Keratinocyte (primary cell): ENCODE data around the gene MCTP2. TPM values are rescaled to one million over a fixed set of nuclear protein-coding genes. Genes with fewer than 3 reads are reported as not detected.
A peak's percentile ranks its signal among the peaks of the same experiment; 100 is the strongest.

Experiments used
- DNase-seq: peaks from one replicate; pipeline ENCODE4 v3.0.0-alpha.2; 2011; ENCODE audit warnings: low read depth, missing footprints, low spot score
- FAIRE-seq: peaks from 2 replicates; lab custom pipeline; 2011; peaks lifted over from hg19 to GRCh38; lab: Jason Lieb, UNC
- H2AFZ ChIP-seq: 2 replicates; pipeline ENCODE4 v1.6.0; 2012; ENCODE audit warnings: low read length, control low read depth, inconsistent platforms; ENCODE audit not compliant: control insufficient read depth
- H3K27ac ChIP-seq: 2 replicates; pipeline ENCODE4 v1.5.1; 2011; ENCODE audit warnings: low read length; ENCODE audit not compliant: control insufficient read depth, insufficient read depth
- H3K27me3 ChIP-seq: 3 replicates; pipeline ENCODE4 v1.6.0; 2011; ENCODE audit warnings: low read length; ENCODE audit not compliant: control insufficient read depth, insufficient read depth; ENCODE audit errors: extremely low read depth
- H3K36me3 ChIP-seq, 2 experiments: 2 replicates in 1 of 2; 3 replicates in 1 of 2; pipeline ENCODE4 v1.5.1; 2011; ENCODE audit warnings: low read length in 2 of 2, mild to moderate bottlenecking in 1 of 2; ENCODE audit not compliant: control insufficient read depth in 2 of 2, insufficient read depth in 2 of 2; ENCODE audit errors: extremely low read depth in 1 of 2
- H3K4me1 ChIP-seq: 3 replicates; pipeline ENCODE4 v1.5.1; 2011; ENCODE audit warnings: low read length; ENCODE audit not compliant: control insufficient read depth, insufficient read depth; ENCODE audit errors: extremely low read depth
- H3K4me2 ChIP-seq: 3 replicates; pipeline ENCODE4 v1.6.0; 2011; ENCODE audit warnings: low read depth, low read length; ENCODE audit not compliant: control insufficient read depth, insufficient read depth; ENCODE audit errors: extremely low read depth
- H3K4me3 ChIP-seq, 3 experiments: fragments of 200-600 bp in 1 of 3; sonication (generic) in 1 of 3; 2 replicates in 2 of 3; 3 replicates in 1 of 3; pipeline ENCODE4 v1.5.1; 2011 to 2016; ENCODE audit warnings: low read length in 3 of 3, mild to moderate bottlenecking in 3 of 3, control low read depth in 2 of 3, inconsistent platforms in 1 of 3, low read depth in 1 of 3, mixed read lengths in 1 of 3, mixed run types in 1 of 3, moderate library complexity in 1 of 3; ENCODE audit not compliant: control insufficient read depth in 2 of 3, insufficient read depth in 2 of 3; ENCODE audit errors: extremely low read depth in 1 of 3
- H3K79me2 ChIP-seq: 2 replicates; pipeline ENCODE4 v1.6.0; 2012; ENCODE audit warnings: low read length; ENCODE audit not compliant: control insufficient read depth, insufficient read depth
- H3K9ac ChIP-seq: 3 replicates; pipeline ENCODE4 v1.6.0; 2011; ENCODE audit warnings: low read length; ENCODE audit not compliant: control insufficient read depth, insufficient read depth; ENCODE audit errors: extremely low read depth
- H3K9me1 ChIP-seq: 3 replicates; pipeline ENCODE4 v1.6.0; 2011; ENCODE audit warnings: low read length; ENCODE audit not compliant: control insufficient read depth, insufficient read depth; ENCODE audit errors: extremely low read depth
- H3K9me3 ChIP-seq: 2 replicates; pipeline ENCODE4 v1.5.1; 2012; ENCODE audit warnings: low read depth, low read length; ENCODE audit not compliant: control insufficient read depth
- H4K20me1 ChIP-seq: 3 replicates; pipeline ENCODE4 v1.6.0; 2011; ENCODE audit warnings: low read length; ENCODE audit not compliant: control insufficient read depth, insufficient read depth; ENCODE audit errors: extremely low read depth
- EZH2 ChIP-seq: IDR thresholded peaks from one replicate; pipeline ENCODE4 v1.6.1; 2012; ENCODE audit warnings: inconsistent platforms, mild to moderate bottlenecking, low read length, moderate library complexity
- dilution Hi-C: fragments of 300-500 bp; cut with MboI; formaldehyde crosslinking; loops from one replicate; pipeline ENCODE4 v1.7.0; 2020; ENCODE audit warnings: low sequenced_read_pairs; ENCODE audit not compliant: extremely low pct_ligation_motif_present
- polyA minus RNA-seq, 3 experiments: library from RNA; depleted of rRNA, polyadenylated mRNA; stranded (reverse); fragments of >200 nt; gene quantifications; 1 replicate in 1 of 3; 2 replicates in 1 of 3; 3 replicates in 1 of 3; pipeline ENCODE4 v1.2.3, GENCODE V29; 2011
- polyA plus RNA-seq, 5 experiments: library from polyadenylated mRNA; depleted of rRNA in 3 of 5; stranded (reverse) in 3 of 5; stranded (forward) in 1 of 5; unstranded in 1 of 5; fragments of >200 nt; gene quantifications; 1 replicate in 1 of 5; 2 replicates in 3 of 5; 3 replicates in 1 of 5; pipeline versions ENCODE4 v1.2.1 to v1.2.3, GENCODE V29; 2011 to 2012; ENCODE audit warnings: missing spikeins in 2 of 5, low read depth in 1 of 5, low replicate concordance in 1 of 5
- TF ChIP-seq, protein P1 (sequence below), 3 experiments: IDR thresholded peaks in 1 of 3; conservative IDR thresholded peaks in 1 of 3; optimal IDR thresholded peaks in 1 of 3; 2 replicates in 2 of 3; 3 replicates in 1 of 3; pipeline versions ENCODE3 to v1.5.1; 2011; ENCODE audit warnings: low read length in 3 of 3, mild to moderate bottlenecking in 3 of 3, moderate library complexity in 2 of 3, control low read depth in 1 of 3, inconsistent platforms in 1 of 3; ENCODE audit not compliant: insufficient read depth in 2 of 3; ENCODE audit errors: extremely low read depth in 1 of 3

Gene MCTP2, protein sequence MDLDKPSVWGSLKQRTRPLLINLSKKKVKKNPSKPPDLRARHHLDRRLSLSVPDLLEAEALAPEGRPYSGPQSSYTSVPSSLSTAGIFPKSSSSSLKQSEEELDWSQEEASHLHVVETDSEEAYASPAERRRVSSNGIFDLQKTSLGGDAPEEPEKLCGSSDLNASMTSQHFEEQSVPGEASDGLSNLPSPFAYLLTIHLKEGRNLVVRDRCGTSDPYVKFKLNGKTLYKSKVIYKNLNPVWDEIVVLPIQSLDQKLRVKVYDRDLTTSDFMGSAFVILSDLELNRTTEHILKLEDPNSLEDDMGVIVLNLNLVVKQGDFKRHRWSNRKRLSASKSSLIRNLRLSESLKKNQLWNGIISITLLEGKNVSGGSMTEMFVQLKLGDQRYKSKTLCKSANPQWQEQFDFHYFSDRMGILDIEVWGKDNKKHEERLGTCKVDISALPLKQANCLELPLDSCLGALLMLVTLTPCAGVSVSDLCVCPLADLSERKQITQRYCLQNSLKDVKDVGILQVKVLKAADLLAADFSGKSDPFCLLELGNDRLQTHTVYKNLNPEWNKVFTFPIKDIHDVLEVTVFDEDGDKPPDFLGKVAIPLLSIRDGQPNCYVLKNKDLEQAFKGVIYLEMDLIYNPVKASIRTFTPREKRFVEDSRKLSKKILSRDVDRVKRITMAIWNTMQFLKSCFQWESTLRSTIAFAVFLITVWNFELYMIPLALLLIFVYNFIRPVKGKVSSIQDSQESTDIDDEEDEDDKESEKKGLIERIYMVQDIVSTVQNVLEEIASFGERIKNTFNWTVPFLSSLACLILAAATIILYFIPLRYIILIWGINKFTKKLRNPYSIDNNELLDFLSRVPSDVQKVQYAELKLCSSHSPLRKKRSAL
- polyA plus RNA-seq (21.2 to 22.4 TPM (median 22.0 TPM) in 3 replicates), polyA minus RNA-seq (27.5 to 59.2 TPM (median 50.0 TPM) in 3 replicates)
- 6.9 TPM for polyA plus RNA-seq (2011; ENCODE audit: low read depth)
- polyA plus RNA-seq (2011; cell fraction: cytosol; rRNA removed), result 12.4 and 15.5 TPM in 2 replicates
- polyA plus RNA-seq (2011; cell fraction: nucleus; rRNA removed), result 46.6 and 49.7 TPM in 2 replicates
- polyA plus RNA-seq (2012; ENCODE audit: low replicate concordance), result 6.9 and 8.9 TPM in 2 replicates
- polyA minus RNA-seq (2011; cell fraction: cytosol; rRNA and poly(A)+ RNA removed), result 22.1 TPM
- 39.6 and 63.1 TPM in 2 replicates for polyA minus RNA-seq (2011; cell fraction: nucleus; rRNA and poly(A)+ RNA removed)

DNA sequence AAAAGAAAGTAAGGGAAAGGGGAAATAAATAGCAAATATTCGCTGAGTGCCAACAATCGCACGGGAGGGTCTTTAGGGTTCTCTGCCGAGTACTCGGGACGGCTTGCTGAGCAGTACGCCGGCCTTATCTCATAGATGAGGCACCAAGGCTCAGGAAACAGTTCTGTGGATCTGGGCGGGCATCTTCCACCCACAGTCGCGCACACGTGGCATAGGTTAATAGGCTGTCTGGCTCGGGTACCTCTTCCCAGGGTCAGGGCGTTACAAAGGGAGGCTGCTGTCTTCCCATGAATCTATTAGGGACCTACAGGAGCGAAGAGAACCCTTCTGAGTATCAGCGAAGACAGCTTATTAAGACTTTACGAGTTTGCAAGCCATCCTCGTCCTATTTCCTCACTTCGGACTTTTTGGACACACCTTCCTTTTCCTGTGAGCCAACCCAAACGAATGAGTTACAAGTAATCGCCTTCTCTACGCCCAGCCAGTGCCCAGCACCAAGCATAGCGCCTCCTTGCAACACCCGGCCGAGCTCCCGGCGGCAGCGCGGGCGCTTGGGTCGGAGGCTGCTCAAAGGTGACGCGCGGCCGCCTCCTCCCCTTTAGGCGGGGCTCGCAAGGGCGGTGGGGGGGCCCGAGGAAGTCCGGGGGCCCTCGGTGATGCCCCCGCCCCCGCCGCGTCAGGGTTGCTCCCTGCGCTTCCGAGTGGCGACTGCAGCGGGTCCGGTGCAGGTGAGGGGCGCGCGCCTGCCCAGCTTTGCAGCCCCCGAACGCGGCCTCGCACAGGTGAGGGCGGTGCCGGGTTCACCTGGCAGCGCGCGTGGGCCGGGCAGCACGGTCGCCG lies at the start of gene MCTP2:
MCTP2 (plus strand) TSS at position 679 of the 840 bp plus-strand sequence. CDS start 66,705 bp downstream, outside the sequence.
- no peaks in the 10 kb centered on the region for H4K20me1 ChIP-seq
- FAIRE-seq (peak; percentile 80), DNase-seq (peak; percentile 81)
- H3K27me3 ChIP-seq, result no peaks in the 10 kb centered on the region
- H3K9me3 ChIP-seq, result no peaks in the 10 kb centered on the region
- peak within 1 kb of the TSS; percentile 95 for H2AFZ ChIP-seq
- peak within 1 kb of the TSS; percentile 99 for H3K27ac ChIP-seq
- dilution Hi-C loops, result no loop called here
- peak within 1 kb of the TSS; percentile 67 to 96 (median 93) for H3K4me3 ChIP-seq
- peak within 1 kb of the TSS; percentile 98 for H3K4me2 ChIP-seq
- peaks cover 42% of the 10 kb centered on the region for H3K79me2 ChIP-seq
- H3K36me3 ChIP-seq, result no peaks in the 10 kb centered on the region
- TF ChIP-seq EZH2, result no peak
- TF ChIP-seq, protein P1, sequence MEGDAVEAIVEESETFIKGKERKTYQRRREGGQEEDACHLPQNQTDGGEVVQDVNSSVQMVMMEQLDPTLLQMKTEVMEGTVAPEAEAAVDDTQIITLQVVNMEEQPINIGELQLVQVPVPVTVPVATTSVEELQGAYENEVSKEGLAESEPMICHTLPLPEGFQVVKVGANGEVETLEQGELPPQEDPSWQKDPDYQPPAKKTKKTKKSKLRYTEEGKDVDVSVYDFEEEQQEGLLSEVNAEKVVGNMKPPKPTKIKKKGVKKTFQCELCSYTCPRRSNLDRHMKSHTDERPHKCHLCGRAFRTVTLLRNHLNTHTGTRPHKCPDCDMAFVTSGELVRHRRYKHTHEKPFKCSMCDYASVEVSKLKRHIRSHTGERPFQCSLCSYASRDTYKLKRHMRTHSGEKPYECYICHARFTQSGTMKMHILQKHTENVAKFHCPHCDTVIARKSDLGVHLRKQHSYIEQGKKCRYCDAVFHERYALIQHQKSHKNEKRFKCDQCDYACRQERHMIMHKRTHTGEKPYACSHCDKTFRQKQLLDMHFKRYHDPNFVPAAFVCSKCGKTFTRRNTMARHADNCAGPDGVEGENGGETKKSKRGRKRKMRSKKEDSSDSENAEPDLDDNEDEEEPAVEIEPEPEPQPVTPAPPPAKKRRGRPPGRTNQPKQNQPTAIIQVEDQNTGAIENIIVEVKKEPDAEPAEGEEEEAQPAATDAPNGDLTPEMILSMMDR (optimal IDR thresholded peaks at IDR 0.05 in 1 of 3, IDR thresholded peaks at IDR 0.05 in 1 of 3, conservative IDR thresholded peaks at IDR 0.05 in 1 of 3; ENCODE audit: extremely low read depth in 1 of 3, insufficient read depth in 2 of 3, low read length in 3 of 3), result peak in 1 of 3 experiments; percentile 52
- peak within 1 kb of the TSS; percentile 95 for H3K9ac ChIP-seq
- H3K4me1 ChIP-seq, result peaks cover 51% of the 10 kb centered on the region
- no peaks in the 10 kb centered on the region for H3K9me1 ChIP-seq

DNA sequence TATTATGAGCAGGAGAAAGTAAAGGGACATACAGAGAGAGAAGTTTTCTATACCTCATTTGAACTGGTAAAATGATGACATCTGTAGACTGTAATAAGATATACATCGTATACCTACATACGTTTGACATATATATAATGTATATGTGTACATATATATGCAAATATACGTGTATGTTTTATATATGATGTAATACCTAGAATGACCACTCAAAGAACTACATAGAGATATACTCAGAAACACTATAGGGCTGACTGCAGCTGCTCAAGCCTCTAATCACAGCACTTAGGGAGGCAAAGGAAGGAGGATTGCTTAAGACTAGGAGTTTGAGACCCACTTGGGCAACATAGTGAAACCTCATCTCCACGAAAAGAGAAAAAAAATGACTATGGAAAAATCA lies 48.5 kb upstream of the MCTP2 start:
- Histone ChIP-seq H3K9ac (no peak overlapping the region), H3K4me2 (no peak overlapping the region), H4K20me1 (no peaks in the 10 kb centered on the region), H3K27ac (no peak overlapping the region), H2AFZ (no peak overlapping the region), H3K4me3 (no peak overlapping the region), H3K9me3 (no peaks in the 10 kb centered on the region), H3K4me1 (no peaks in the 10 kb centered on the region), H3K9me1 (no peaks in the 10 kb centered on the region), H3K27me3 (no peaks in the 10 kb centered on the region), H3K36me3 (no peaks in the 10 kb centered on the region), H3K79me2 (no peaks in the 10 kb centered on the region)
- no peak for FAIRE-seq
- no peak for DNase-seq
- TF ChIP-seq EZH2, result no peak
- TF ChIP-seq, protein P1 (optimal IDR thresholded peaks at IDR 0.05 in 1 of 3, IDR thresholded peaks at IDR 0.05 in 1 of 3, conservative IDR thresholded peaks at IDR 0.05 in 1 of 3; ENCODE audit: extremely low read depth in 1 of 3, insufficient read depth in 2 of 3, low read length in 3 of 3), result no peak
- dilution Hi-C loops, result no loop called here
